Stimulated activated CD4-positive, alpha-beta T cell treated with anti-CD3 and anti-CD28 coated beads, Interleukin-12 subunit alpha, Interleukin-12 subunit beta, amount 100 ng/mL, for 24 hours (primary cell): Measurements from ENCODE around the gene MYOG.

ENCODE experiments used
- DNase-seq, 2 experiments: peaks; one replicate each; pipeline ENCODE4 v3.0.0-alpha.2; 2020; ENCODE audit warnings: low read depth in 2 of 2

Gene MYOG

GRCh38 chr1:203117611-203118575, 32.1 kb upstream of the MYOG start:
- peak in 1 of 2 experiments; percentile 25 for DNase-seq

- no peak for DNase-seq
These were observed 30.4 kb upstream of the MYOG start for GRCh38 chr1:203116091-203116820.

GRCh38 chr1:203114202-203114601, 28.4 kb upstream of the MYOG start:
- no peak for DNase-seq

- no peak for DNase-seq
These were observed 27.5 kb upstream of the MYOG start for GRCh38 chr1:203113308-203113707.

GRCh38 chr1:203112475-203112874, 26.7 kb upstream of the MYOG start:
- no peak for DNase-seq

GRCh38 chr1:203104789-203105390, 19.1 kb upstream of the MYOG start:
- no peak for DNase-seq

- no peak for DNase-seq
These were observed 18.1 kb upstream of the MYOG start for GRCh38 chr1:203103829-203104495.

- no peak for DNase-seq
These were observed 17.4 kb upstream of the MYOG start for GRCh38 chr1:203103216-203103615.

GRCh38 chr1:203101813-203102634, 16.2 kb upstream of the MYOG start:
- DNase-seq, result no peak

- no peak for DNase-seq
These were observed 14.7 kb upstream of the MYOG start for GRCh38 chr1:203100516-203100869.

- DNase-seq, result no peak
These were observed 14.1 kb upstream of the MYOG start for GRCh38 chr1:203099805-203100515.

- no peak for DNase-seq
These were observed 13.2 kb upstream of the MYOG start for GRCh38 chr1:203098914-203099520.

- DNase-seq, result no peak
These were observed 12.6 kb upstream of the MYOG start for GRCh38 chr1:203098445-203098844.

GRCh38 chr1:203097001-203097400, 11.2 kb upstream of the MYOG start:
- no peak for DNase-seq

GRCh38 chr1:203096566-203096965, 10.8 kb upstream of the MYOG start:
- no peak for DNase-seq

- no peak for DNase-seq
These were observed 9.4 kb upstream of the MYOG start for GRCh38 chr1:203095061-203095690.

- DNase-seq, result no peak
These were observed 8.1 kb upstream of the MYOG start for GRCh38 chr1:203093754-203094410.

- DNase-seq, result no peak
These were observed 6.0 kb upstream of the MYOG start for GRCh38 chr1:203091761-203092330.

- no peak for DNase-seq
These were observed 5.3 kb upstream of the MYOG start for GRCh38 chr1:203091199-203091477.
